Stimulated activated CD8-positive, alpha-beta memory T cell treated with anti-CD3 and anti-CD28 coated beads, Interleukin-12 subunit alpha, Interleukin-12 subunit beta, amount 100 ng/mL, for 24 hours (primary cell): Measurements from ENCODE around the gene PHLDA2.

Source experiments
- DNase-seq: peaks from one replicate; pipeline ENCODE4 v3.0.0-alpha.2; 2020; ENCODE audit errors: extremely low read depth

PHLDA2 gene

GRCh38 chr11:2897048-2897447 lies 32.2 kb downstream of the PHLDA2 start:
- DNase-seq: no peak

- no peak for DNase-seq
Measured at GRCh38 chr11:2896047-2896446, 33.2 kb downstream of the PHLDA2 start.

- no peak for DNase-seq
Measured at GRCh38 chr11:2893935-2894334, 35.3 kb downstream of the PHLDA2 start.

- DNase-seq: no peak
Measured at GRCh38 chr11:2892967-2893528, 36.2 kb downstream of the PHLDA2 start.

GRCh38 chr11:2892215-2892966 lies 36.8 kb downstream of the PHLDA2 start:
- DNase-seq: no peak

GRCh38 chr11:2891326-2892214 lies 37.6 kb downstream of the PHLDA2 start:
- DNase-seq: no peak

- DNase-seq: no peak
Measured at GRCh38 chr11:2890466-2891294, 38.5 kb downstream of the PHLDA2 start.

- DNase-seq: no peak
Measured at GRCh38 chr11:2889362-2890273, 39.6 kb downstream of the PHLDA2 start.

GRCh38 chr11:2888266-2888968 lies 40.8 kb downstream of the PHLDA2 start:
- DNase-seq: peak; percentile 65

- no peak for DNase-seq
Measured at GRCh38 chr11:2887515-2888195, 41.6 kb downstream of the PHLDA2 start.

GRCh38 chr11:2886936-2887335 lies 42.3 kb downstream of the PHLDA2 start:
- DNase-seq: no peak

- DNase-seq: no peak
Measured at GRCh38 chr11:2886191-2886894, 42.9 kb downstream of the PHLDA2 start.

GRCh38 chr11:2885678-2886081 lies 43.5 kb downstream of the PHLDA2 start, which contains the start of gene CDKN1C:
Gene CDKN1C (minus strand): TSS chr11:2885775. CDS start chr11:2885456, 319 bp downstream.
- peak; percentile 58 for DNase-seq

- DNase-seq: no peak
Measured at GRCh38 chr11:2885017-2885677, 44.1 kb downstream of the PHLDA2 start.

GRCh38 chr11:2883979-2884815 lies 45.0 kb downstream of the PHLDA2 start:
- DNase-seq: no peak

- no peak for DNase-seq
Measured at GRCh38 chr11:2883640-2883978, 45.6 kb downstream of the PHLDA2 start.

- DNase-seq: no peak
Measured at GRCh38 chr11:2882396-2883110, 46.7 kb downstream of the PHLDA2 start.
